DND-41 (cell line): Measurements from ENCODE around the gene F8.
"Not testable (repeated sequence)": the region's sequence is repeated elsewhere in the genome, so short reads cannot be mapped to it uniquely, and the experiment has no call there.

Experiments
- ATAC-seq: fragments of 200-7000 bp; cut with Tn5 transposase; 3 replicates; pipeline ENCODE4 v1.9.1; 2021; ENCODE audit warnings: low read depth; ENCODE audit not compliant: insufficient read depth
- DNase-seq: peaks from one replicate; pipeline ENCODE4 v3.0.0-alpha.2; 2020
- H2AFZ ChIP-seq: 2 replicates; pipeline ENCODE4 v1.6.0; 2012; ENCODE audit warnings: low read depth, low read length
- H3K27ac ChIP-seq: 2 replicates; pipeline ENCODE4 v1.5.1; 2012; ENCODE audit warnings: low read length, inconsistent platforms
- H3K27me3 ChIP-seq: fragments of 200-600 bp; sonication (generic); 2 replicates; pipeline ENCODE4 v1.6.0; 2012; ENCODE audit warnings: low read length, mild to moderate bottlenecking, inconsistent platforms; ENCODE audit not compliant: insufficient read depth, poor library complexity
- H3K36me3 ChIP-seq: 2 replicates; pipeline ENCODE4 v1.5.1; 2012; ENCODE audit warnings: low read length, inconsistent platforms; ENCODE audit not compliant: insufficient read depth
- H3K4me1 ChIP-seq: 2 replicates; pipeline ENCODE4 v1.5.1; 2012; ENCODE audit warnings: mild to moderate bottlenecking, low read length; ENCODE audit not compliant: insufficient read depth
- H3K4me2 ChIP-seq: 2 replicates; pipeline ENCODE4 v1.6.0; 2012; ENCODE audit warnings: mild to moderate bottlenecking, moderate library complexity, low read length, inconsistent platforms; ENCODE audit not compliant: insufficient read depth
- H3K4me3 ChIP-seq, 2 experiments: fragments of 200-600 bp in 1 of 2; shearing (Covaris generic) in 1 of 2; 2 replicates each; pipeline ENCODE4 v1.5.1; 2012 to 2016; ENCODE audit warnings: inconsistent platforms in 2 of 2, low read length in 2 of 2, mild to moderate bottlenecking in 2 of 2, low read depth in 1 of 2, moderate library complexity in 1 of 2
- H3K79me2 ChIP-seq: 2 replicates; pipeline ENCODE4 v1.6.0; 2012; ENCODE audit warnings: low read length, inconsistent platforms; ENCODE audit not compliant: insufficient read depth
- H3K9ac ChIP-seq: 2 replicates; pipeline ENCODE4 v1.6.0; 2012; ENCODE audit warnings: low read depth, mild to moderate bottlenecking, inconsistent platforms, low read length, moderate library complexity
- H3K9me3 ChIP-seq: 2 replicates; pipeline ENCODE4 v1.5.1; 2012; ENCODE audit warnings: low read length, moderate library complexity, mild to moderate bottlenecking, inconsistent platforms; ENCODE audit not compliant: insufficient read depth, severe bottlenecking
- H4K20me1 ChIP-seq: 2 replicates; pipeline ENCODE4 v1.6.0; 2012; ENCODE audit warnings: low read length; ENCODE audit not compliant: insufficient read depth
- CTCF ChIP-seq: IDR thresholded peaks from 2 replicates; pipeline ENCODE4 v1.5.1; 2012; ENCODE audit warnings: borderline replicate concordance, low read length, moderate library complexity, mild to moderate bottlenecking; ENCODE audit not compliant: poor library complexity, severe bottlenecking; ENCODE audit errors: extremely low read depth
- EZH2 ChIP-seq: IDR thresholded peaks from 3 replicates; pipeline ENCODE4 v1.6.1; 2012; ENCODE audit warnings: borderline replicate concordance, low read depth, mild to moderate bottlenecking, moderate library complexity, low read length, inconsistent platforms; ENCODE audit not compliant: severe bottlenecking

Gene F8

GRCh38 chrX:155009994-155010472, 12.5 kb downstream of the F8 start:
- Histone ChIP-seq H2AFZ (no peak overlapping the region), H3K4me2 (no peak overlapping the region), H3K79me2 (no peaks in the 10 kb centered on the region), H3K27ac (no peak overlapping the region), H3K36me3 (no peaks in the 10 kb centered on the region), H4K20me1 (no peaks in the 10 kb centered on the region), H3K4me3 (no peak overlapping the region), H3K9ac (no peak overlapping the region), H3K4me1 (no peaks in the 10 kb centered on the region), H3K9me3 (no peaks in the 10 kb centered on the region), H3K27me3 (no peaks in the 10 kb centered on the region)
- TF ChIP-seq EZH2, result no peak
- no peak for TF ChIP-seq CTCF
- ATAC-seq, result no peak
- no peak for DNase-seq

GRCh38 chrX:155008578-155008977, 13.9 kb downstream of the F8 start:
- H4K20me1 ChIP-seq, H2AFZ ChIP-seq, H3K4me2 ChIP-seq, H3K36me3 ChIP-seq, ATAC-seq, H3K9me3 ChIP-seq, H3K4me1 ChIP-seq, H3K79me2 ChIP-seq, H3K27ac ChIP-seq, H3K9ac ChIP-seq, H3K4me3 ChIP-seq, DNase-seq, H3K27me3 ChIP-seq: not testable (repeated sequence)

- not testable (repeated sequence) for ATAC-seq, H3K79me2 ChIP-seq, H3K27me3 ChIP-seq, H3K27ac ChIP-seq, H3K4me2 ChIP-seq, H3K4me3 ChIP-seq, H3K9ac ChIP-seq, H3K4me1 ChIP-seq, H2AFZ ChIP-seq, H3K9me3 ChIP-seq, H3K36me3 ChIP-seq, DNase-seq, H4K20me1 ChIP-seq
Observed at GRCh38 chrX:155006913-155007671, 15.4 kb downstream of the F8 start.

- not testable (repeated sequence) for H3K27me3 ChIP-seq, H3K4me2 ChIP-seq, H2AFZ ChIP-seq, H3K9me3 ChIP-seq, H3K9ac ChIP-seq, H3K4me3 ChIP-seq, H3K4me1 ChIP-seq, DNase-seq, ATAC-seq, H4K20me1 ChIP-seq, H3K79me2 ChIP-seq, H3K27ac ChIP-seq, H3K36me3 ChIP-seq
Observed at GRCh38 chrX:155006379-155006778, 16.1 kb downstream of the F8 start.

- DNase-seq (no peak), ATAC-seq (no peak)
- H3K36me3 ChIP-seq, result no peaks in the 10 kb centered on the region
- no peaks in the 10 kb centered on the region for H3K79me2 ChIP-seq
- no peaks in the 10 kb centered on the region for H3K27me3 ChIP-seq
- H4K20me1 ChIP-seq, result no peaks in the 10 kb centered on the region
- no peak overlapping the region for H2AFZ ChIP-seq
- H3K9ac ChIP-seq, result no peak overlapping the region
- TF ChIP-seq EZH2 (no peak), CTCF (no peak)
- no peaks in the 10 kb centered on the region for H3K9me3 ChIP-seq
- H3K4me1 ChIP-seq, result no peaks in the 10 kb centered on the region
- no peak overlapping the region for H3K27ac ChIP-seq
- no peak overlapping the region for H3K4me2 ChIP-seq
- no peak overlapping the region for H3K4me3 ChIP-seq
Observed at GRCh38 chrX:155005190-155005589, 17.3 kb downstream of the F8 start.
